HG03354 (cell line): ENCODE results near the gene VWA7.

Experiments used
- ATAC-seq: cut with Tn5 transposase; IDR thresholded peaks from one replicate; pipeline ENCODE4 v1.9.1; 2021; ENCODE audit warnings: mild to moderate bottlenecking; ENCODE audit not compliant: unreplicated experiment, poor library complexity, severe bottlenecking

The VWA7 gene

DNA sequence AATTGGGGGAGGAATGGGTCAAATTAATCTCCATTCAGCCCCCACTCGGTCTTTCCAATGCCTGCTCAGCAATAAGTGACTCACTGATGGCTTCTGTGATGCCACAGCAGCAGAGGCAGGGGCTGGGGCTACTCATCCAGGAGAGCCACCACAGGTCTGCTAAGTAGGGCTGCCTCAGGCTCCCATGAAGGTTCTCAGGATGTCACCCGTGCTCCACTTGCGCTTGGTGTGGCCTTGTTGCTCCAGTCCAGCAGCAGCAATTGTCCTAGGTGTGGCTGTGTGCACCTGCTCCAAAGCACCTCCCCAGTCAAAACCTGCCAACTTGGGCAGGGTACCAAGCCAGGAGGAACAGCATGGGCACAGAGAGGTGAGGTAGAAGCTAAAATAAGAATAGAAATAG is 55.0 kb downstream of the VWA7 start:
- ATAC-seq, result no peak

- no peak for ATAC-seq
These were observed 55.6 kb downstream of the VWA7 start, which contains the start of gene LY6G6C for GRCh38 chr6:31721351-31722020. Gene LY6G6C, minus strand, starts transcription at chr6:31721746. Its CDS starts 67 bp downstream, at chr6:31721679.

- no peak for ATAC-seq
These were observed 56.8 kb downstream of the VWA7 start for GRCh38 chr6:31720196-31720770.

DNA sequence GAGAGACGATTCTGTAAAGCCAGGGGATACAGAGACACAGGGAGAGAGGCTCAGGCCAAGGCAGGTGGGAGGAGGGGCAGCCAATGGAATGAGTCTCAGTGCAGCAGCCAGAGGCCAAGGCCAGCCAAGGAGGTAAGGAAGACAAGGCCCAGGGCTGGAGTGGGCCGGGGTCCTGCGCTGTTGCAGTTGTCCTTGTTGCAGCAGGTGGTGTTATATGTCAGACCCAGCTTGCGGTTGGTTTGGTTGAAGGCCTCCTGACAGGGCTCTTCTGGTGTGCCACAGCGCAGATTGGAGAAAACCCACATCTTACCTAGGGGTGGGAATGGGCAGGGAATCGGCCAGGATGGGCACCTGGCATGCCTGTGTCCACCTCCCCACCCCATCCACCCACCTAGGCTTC is 58.1 kb downstream of the VWA7 start:
- ATAC-seq, result no peak

GRCh38 chr6:31718265-31718664 is 58.9 kb downstream of the VWA7 start:
- no peak for ATAC-seq

- no peak for ATAC-seq
These were observed 59.5 kb downstream of the VWA7 start for GRCh38 chr6:31717499-31718222.
